Stimulated activated CD4-positive, alpha-beta T cell treated with anti-CD3 and anti-CD28 coated beads, TNF-alpha, amount 100 ng/mL, for 48 hours (primary cell): ENCODE data around the gene TSEN15.
"Not testable (repeated sequence)": the region's sequence is repeated elsewhere in the genome, so short reads cannot be mapped to it uniquely, and the experiment has no call there.

ENCODE experiments used
- DNase-seq, 3 donors: peaks; one replicate each; pipeline ENCODE4 v3.0.0-alpha.2; 2020; ENCODE audit warnings: low read depth in 3 of 3

The TSEN15 gene

DNA sequence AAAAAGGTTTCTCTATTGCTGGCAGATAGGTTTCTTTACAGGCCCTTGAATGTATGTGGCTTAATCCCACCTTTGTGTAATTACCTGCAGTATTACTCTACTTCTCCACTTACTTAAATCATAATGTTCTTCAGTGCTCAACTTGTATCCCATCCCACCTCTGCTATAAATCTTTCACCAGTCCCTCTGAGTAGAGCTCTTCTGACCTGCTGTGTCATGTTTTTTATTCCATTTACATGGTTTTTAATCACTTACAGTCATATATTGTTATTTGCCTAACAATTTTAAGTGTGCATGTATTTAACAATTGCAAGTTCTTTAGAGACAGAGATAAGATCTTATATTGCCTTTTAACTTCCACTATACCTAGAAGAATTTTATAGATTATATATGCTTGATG lies 2.4 kb downstream of the TSEN15 start:
- no peak for DNase-seq

GRCh38 chr1:184056921-184057555 lies 5.5 kb downstream of the TSEN15 start:
- no peak for DNase-seq

GRCh38 chr1:184059887-184060286 lies 8.4 kb downstream of the TSEN15 start:
- no peak for DNase-seq

DNA sequence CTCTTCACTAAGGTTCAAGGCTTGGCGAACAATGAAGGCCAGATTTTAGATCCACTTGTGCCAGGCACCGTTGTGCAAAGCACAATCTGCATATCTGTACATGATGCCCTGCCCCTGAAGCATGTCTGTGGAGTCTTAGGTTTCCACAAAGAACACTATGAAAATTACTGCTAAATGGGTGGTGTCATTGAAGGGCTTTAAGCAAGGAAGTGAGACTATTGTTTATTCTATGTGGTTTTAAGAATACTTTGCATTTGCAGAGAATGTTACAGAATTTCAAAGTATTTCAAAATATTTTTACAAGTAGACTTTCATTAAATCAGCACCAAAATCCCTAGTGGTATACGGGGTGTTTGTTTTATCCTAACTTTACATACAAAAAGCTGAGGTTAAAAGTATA lies 8.8 kb downstream of the TSEN15 start:
- no peak for DNase-seq

DNA sequence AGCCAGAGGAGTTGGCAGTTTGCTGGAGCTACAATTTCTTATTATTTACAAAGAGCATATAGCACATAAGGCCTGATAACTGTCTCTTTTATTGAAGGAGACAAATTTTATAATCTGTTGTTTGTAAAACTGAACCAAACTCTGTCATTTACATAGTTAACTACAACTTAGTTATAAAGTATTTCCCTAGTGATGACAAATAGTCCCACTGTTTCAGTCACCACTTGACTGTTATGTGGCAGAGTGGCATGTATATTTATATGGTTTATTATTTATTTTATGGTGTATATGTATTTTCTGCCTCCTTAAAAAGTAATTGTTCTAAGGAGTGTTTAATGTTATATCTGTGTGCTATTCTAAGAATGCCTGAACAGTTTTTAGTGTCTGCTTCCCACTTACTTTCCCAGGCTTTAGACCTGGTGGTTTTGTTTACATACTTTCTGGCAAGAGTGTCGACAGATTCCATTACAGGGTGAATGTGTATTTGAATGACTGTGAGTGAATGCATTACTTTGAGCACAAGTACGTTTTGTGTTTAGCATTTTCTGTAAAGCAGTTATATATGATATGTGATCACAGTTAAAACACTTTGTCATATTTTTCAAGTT lies 10.0 kb downstream of the TSEN15 start:
- DNase-seq, result no peak

DNA sequence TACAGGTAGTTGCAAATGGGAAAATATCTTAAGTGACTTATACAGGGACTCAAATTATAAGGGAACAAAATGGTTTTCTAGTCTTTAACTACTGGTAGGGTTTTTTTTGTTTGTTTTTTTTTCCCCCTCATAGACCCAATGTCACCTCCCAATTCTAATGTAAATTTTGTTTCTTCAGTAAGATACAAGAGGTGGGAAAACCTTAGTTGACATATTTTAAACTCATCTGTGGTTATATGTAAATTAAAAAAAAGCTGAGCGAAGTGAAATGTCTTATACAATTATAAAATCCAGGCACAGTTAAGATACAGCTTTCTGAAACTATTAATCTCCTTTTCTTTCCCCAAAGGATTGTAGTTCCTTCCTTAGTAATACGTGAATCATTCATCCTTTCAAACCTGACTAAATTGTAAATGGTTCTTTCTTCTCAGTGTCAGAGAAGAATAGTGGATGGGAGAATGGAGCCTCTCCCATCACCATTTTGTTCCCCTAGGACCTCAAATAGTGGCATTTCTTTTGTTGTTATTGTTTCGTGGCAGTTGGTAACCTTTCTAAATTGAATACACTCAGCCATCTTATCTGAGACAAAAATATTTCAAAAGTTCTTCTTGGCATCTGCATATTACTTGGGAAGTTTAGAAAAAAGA lies 11.2 kb downstream of the TSEN15 start:
- no peak for DNase-seq

DNA sequence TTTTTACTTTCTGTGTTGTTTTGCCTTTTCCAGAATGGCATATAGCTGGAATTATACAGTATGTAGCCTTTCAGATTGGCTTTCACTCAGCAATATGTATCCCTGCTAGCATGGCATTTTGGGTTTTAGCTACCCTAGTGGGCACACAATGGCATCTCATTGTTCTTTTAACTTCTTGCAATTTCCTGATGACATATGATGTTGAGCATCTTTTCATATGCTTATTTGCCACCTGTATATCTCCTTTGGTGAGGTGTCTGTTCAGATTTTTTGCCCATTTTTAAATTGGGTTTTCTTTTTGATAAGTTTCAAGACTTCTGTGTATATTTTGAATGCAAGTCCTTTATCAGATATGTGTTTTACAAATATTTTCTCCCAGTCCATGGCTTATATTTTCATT lies 14.0 kb downstream of the TSEN15 start:
- DNase-seq, result no peak

GRCh38 chr1:184068354-184068753 lies 16.8 kb downstream of the TSEN15 start:
- no peak for DNase-seq

DNA sequence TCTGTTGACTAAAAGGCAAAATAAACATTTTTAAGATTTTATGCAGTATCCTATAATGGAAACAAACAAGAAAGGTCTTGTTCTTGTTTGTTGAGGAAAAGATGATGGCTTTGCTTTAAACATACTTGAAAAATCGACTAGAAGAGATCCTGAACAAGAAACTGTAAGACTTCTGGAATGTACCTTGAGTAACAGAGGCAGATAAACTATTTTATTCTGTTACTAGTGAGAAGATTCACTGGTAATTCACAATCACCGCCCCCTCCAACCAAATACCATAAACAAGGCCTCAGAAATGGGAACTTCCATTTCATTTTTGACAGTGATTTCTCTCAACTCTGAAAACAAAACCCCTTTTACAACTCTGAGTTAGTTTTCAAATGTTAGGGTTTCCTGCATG lies 18.1 kb downstream of the TSEN15 start:
- DNase-seq, result no peak

DNA sequence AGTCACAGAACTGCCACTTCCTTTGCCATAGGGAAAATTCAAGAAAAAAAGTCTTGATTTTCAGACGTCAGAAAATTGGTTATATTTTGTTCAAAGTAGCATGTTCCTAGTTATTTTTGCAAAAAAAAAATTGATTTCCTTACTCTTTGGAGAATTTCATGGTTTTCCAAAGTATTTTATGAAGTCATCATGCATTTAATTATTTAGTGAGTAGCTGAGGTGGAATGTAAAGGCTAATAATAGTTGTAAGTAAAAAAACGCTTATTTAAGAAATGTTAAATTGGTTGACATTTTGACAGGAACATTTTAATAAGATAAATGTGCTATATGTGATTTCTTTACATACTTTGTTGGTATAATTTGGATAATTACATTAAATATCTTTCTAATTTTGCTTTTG lies 20.8 kb downstream of the TSEN15 start:
- DNase-seq, result no peak

DNA sequence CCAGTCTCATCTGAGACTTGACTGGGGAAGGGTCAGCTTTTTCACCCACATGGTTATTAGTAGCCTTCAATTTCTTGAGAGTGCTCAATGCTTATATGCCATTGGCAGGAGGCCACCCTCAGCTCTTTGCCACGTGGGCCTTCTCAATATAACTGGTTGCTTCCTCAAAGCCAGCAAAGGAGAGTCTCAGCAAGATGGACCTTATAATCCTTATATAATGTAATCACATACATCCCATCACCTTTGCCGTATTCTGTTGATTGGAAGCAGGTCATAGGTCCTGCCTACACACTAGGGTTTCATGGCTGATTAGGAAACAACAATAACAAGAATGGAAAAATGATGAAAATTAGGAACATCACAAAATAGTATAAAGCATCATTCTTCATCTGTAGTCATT lies 22.9 kb downstream of the TSEN15 start:
- DNase-seq, result no peak

DNA sequence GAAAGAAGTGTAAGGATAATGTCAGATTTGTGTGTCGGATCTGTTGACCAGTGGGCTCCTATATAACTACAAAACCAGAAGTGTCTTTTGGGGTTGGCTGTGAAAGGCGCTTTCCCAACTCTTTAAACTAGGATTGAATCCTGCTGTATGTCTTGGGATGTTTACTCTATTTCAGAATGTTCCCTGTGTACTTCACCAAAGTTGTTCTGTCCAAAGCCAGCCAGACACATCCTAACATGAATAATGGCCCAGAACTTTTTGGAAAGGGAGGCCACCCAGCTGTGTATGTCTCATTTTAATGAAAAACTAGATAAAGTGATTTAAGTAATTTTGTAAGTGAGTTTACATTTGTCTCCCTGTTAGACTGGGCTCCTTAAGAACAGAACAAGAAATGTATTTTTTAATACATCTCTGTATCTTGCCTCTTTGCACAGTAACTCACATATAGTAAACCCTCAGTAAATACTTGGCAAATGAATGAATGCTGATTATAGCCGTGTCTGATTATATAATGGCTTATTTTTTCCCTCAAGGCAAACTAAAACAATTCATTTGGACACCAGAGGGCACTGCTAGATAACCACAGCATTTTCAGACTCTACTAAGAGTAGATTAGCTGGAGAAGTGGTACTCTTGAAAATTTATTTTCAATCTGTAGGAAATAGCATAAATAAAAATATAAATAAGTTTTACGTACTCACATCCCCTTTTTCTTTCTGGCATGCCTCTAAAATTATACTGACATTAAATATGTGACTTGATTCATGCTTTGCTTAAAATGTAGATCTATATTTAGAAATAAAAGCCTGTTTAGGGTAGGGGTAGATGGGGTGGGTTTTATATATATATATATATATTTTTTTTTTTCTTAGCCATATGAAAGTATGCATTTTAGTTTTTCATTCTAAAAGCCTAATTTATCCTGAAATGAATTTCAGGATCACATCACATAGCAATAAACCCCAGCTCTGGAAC lies 23.8 kb downstream of the TSEN15 start:
- DNase-seq, result no peak

DNA sequence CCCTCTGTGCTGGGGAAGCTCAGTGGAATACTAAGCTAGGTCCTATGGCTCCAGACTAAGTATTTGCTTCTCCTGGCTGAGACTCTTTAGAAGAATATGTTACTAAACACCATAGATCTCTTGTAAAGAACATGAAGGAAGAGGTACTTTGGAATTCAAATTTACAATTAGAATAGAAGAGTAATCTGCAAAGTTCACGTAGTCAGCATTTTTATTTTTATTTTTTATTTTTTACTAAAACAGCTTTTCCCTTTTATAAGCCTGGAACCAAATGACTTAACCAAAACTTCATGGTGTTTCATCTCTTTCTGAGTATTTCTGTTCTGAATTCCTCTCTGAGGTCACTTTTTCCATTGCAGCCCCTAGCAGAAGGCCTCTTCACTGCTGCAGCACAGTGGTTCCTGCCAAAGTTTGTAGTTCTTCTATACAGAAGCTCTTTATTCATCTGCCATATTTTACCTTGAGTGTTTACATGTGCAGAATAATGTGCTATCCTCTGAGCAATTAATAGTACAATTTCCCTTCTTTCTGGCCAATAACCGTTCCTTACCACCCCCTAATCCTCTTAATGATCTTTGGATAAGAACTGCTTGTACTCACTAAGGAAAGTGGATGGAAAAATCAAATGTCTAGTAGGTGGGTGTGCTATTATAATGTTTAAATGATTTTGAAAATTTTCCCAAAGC lies 27.2 kb downstream of the TSEN15 start:
- no peak for DNase-seq

DNA sequence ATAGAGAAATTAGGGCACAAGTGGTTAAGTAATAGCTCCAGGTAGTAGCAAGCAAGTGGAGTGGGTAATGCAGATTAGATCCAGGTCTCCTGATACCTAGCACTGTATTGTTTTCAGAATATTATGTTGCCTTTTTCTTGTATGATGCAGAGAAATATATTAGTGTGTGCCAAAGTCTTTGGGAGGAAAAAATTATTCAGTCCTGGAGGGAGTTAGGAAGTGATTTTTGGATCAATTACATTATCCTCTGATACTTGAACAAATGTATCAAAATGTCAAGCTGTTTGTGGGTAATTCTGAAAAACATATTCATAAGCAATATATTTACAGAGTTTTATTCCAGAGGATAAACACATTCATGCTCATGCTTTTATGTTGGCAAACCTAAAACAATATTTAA lies 28.8 kb downstream of the TSEN15 start:
- no peak for DNase-seq

DNA sequence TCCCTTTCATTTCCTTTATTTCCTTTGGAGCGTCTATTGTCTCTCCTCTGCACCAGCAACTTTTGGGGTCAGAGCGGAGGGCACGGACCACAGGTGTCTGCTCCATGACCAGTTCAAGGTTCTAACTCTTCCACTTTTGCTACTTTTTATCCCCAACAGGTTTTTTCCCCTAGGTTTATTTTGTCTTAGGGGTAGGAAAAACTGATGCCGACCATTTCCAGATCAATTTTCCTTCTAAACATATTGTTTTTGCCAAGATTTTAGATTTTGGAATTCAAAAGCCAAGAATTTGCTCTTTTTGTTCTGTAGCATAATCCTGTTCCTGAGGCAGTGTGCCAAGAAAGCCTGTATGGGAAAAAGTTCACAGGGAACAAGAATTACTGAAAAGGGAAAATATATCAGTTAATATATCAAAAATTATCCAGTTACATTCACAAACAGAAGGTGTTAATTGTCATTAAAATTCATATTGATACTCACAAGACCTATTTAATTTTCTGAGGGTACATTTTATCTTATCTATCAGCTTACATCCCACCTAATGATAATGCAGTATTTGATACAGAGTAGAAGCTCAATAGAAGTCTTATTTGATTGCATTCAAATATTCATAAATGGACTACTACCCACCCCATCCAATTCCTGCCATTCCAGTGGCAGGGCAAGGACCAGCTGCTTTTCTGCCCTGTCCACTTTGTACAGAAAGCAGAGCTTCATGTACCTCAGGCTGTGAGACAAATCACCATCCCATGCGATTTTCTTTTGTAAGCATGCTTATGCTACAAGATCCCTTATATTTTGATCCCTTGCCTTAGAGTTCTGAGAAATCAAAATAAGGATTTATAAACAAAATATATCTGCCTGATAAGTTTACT lies 31.2 kb downstream of the TSEN15 start:
- DNase-seq, result no peak

DNA sequence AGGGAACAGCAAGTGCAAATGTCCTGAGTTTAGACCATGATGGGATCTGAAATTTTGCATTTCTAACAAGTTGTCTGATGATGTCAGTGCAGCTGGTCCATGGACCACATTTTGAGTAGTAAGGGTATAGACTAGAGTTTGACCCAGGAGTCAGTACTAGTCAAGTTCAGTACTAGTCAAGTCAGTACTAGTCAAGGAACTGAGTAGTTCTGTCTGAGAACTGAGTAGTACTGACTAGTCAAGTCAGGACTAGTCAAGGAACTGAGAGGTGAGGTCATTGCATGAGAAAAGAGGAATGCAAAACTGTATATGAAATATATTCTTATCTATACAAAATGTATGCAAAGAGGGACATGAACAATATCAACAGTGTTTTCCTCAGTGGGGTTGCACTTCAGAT lies 34.1 kb downstream of the TSEN15 start:
- no peak for DNase-seq

DNA sequence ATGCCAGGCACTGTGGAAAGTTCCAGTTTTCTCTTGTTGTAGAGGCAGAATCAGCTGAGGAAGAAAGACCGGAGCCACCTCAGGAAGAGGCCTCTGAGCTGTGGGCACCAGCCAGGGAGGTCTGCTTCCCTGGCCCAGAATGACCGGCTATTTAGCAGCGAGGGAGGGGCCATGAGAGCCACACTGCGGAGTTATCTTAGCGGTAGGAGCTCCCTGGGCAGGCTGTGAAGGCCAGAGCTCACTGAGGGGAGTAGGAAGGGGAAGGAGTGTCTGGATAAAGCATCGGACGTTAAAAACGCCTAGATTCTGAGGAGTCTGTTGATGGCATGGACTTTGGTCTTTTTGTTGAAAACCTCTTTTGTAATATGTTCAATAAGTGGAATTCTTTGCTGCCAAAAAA lies 36.5 kb downstream of the TSEN15 start:
- DNase-seq, result no peak

DNA sequence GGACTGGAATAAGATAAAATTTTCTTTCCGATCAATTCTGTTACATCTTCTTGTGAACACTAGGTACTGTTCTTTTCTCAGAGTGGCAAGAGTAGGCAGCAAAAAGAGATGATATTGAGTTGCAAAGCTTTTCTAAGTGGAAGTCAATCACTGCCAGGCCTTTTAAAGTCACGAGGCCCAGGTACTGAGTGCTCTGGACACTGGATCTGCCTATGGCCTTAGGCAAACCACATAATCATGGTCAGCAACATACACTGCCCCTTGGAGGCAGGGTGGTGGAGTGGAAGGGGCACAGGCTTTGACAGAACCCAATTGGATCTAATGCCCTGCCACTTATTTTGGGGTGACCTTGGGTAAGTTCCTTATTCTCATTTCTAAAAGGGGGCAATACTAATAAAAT lies 41.5 kb downstream of the TSEN15 start:
- DNase-seq, result no peak

DNA sequence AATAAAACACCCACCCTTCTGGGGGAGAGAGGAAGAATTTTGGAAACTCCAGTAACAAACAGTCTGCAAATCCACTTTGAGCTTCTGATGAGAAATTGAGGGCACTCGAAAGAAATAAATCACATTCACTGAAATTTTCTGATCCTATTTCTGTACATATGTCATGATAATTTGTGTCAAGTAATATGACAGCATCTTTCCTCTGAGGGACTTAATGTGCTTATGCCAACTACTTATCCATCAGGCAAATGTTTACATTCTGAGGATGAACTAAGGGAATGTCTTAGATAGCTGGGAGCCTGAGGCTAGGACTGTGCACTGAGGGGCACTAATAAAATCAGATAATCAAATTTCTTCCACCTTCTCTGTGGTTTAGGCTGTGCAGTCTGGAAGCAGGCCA lies 44.5 kb downstream of the TSEN15 start:
- DNase-seq, result no peak

- not testable (repeated sequence) for DNase-seq
Measured at GRCh38 chr1:184096580-184096979, 45.0 kb downstream of the TSEN15 start.

DNA sequence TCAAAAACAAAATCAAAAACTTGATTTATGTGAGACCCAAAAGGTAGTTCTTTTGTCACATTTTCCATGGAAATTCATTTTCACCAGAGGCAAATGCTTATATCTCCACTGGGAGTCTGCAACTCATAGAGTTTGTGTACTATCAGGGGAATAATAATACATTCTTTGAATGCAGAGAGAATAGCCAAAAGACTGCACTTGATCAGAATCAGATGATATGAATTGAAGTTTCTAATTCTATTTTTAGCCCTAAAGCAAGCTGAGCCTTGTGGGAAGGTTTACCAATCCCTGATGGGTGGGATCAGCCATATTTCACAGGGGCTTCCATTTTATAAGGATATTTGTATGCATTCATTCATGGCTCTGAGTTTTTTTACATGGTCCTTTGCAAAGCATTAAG lies 49.6 kb downstream of the TSEN15 start:
- no peak for DNase-seq
